Activated CD8-positive, alpha-beta memory T cell treated with anti-CD3 and anti-CD28 coated beads, Interleukin-2, amount 10 ng/mL, durations not matched to agents 7 days and 5 days (primary cell): Measurements from ENCODE around the gene ACER1. TPM values are rescaled to one million over a fixed set of nuclear protein-coding genes. Genes with fewer than 3 reads are reported as not detected.
"Not testable (repeated sequence)": the region's sequence is repeated elsewhere in the genome, so short reads cannot be mapped to it uniquely, and the experiment has no call there.

Source experiments
- ATAC-seq: fragments of 150-1000 bp; cut with Tn5 transposase; one replicate; pipeline ENCODE4 v1.10.0; 2021; ENCODE audit warnings: moderate library complexity
- CTCF ChIA-PET: fragments of 350-600 bp; sonication (Branson Sonifier 250); formaldehyde crosslinking; loops from one replicate; lab custom pipeline; 2021; ENCODE audit warnings: antibody characterized with exemption; lab: Charles Lee
- DNase-seq: peaks from one replicate; pipeline ENCODE4 v3.0.0-alpha.2; 2020
- H3K27ac Mint-ChIP-seq: one replicate; pipeline ENCODE4 v1.8.0; 2021; ENCODE audit warnings: mild to moderate bottlenecking, mixed read lengths
- H3K27me3 Mint-ChIP-seq: one replicate; pipeline ENCODE4 v1.8.0; 2021; ENCODE audit warnings: mixed read lengths
- H3K36me3 Mint-ChIP-seq: one replicate; pipeline ENCODE4 v1.8.0; 2021; ENCODE audit warnings: mild to moderate bottlenecking, mixed read lengths
- H3K4me1 Mint-ChIP-seq: one replicate; pipeline ENCODE4 v1.8.0; 2021; ENCODE audit warnings: mixed read lengths
- H3K4me3 Mint-ChIP-seq: one replicate; pipeline ENCODE4 v1.8.0; 2021; ENCODE audit warnings: mild to moderate bottlenecking, moderate library complexity, mixed read lengths
- H3K9me3 Mint-ChIP-seq: one replicate; pipeline ENCODE4 v1.8.0; 2022; ENCODE audit warnings: low read depth, mixed read lengths
- total RNA-seq, 2 experiments: library from RNA; stranded (reverse); gene quantifications; one replicate each; pipeline ENCODE4 v1.2.3, GENCODE V29; 2021

ACER1 gene
- total RNA-seq, 2 experiments from 2014 or later = 0.26 TPM; not detected in 1

DNA sequence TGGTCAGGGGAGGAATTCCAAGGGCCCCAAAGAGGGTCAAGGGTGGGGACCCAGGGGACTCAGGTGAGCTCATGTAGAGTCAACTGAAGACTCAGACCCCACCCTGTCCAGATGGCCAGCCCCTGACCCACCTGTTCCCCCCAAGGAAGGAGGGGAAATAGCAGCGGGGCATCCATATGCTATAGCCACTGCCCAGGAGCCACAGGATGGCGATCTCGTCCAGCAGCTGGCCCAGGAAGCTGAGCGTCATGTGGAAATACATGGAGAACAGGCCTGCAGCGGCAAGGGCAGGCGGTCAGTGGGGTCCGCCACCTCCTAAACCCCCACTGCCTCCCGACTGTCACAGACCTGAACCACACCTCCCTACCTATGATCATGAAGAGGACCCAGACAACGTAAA lies 21.4 kb downstream of the ACER1 start:
- DNase-seq = no peak

DNA sequence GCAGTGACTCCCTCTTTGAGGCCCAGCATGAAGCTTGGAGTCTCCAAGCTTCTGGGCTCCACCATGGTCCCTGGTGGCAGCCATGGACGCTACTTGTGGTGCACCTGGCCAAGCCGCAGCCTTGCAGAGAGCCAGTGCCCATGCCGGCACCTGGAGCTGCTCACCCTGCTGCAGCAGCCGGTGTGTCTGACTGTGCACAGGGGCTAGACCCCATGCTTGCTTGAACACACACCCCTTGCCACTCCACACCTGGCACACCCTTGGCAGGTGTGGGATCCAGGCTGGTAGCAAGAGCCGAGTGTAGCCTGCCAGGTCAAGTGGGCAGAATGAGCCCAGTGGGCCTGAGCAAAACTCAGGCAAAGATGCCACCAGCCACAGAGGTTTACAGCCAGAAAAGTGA lies 35.0 kb downstream of the ACER1 start:
- peaks cover 5% of the 10 kb centered on the region for H3K9me3 Mint-ChIP-seq
- DNase-seq = no peak
- no peak for ATAC-seq
- H3K27me3 Mint-ChIP-seq = no peaks in the 10 kb centered on the region
- H3K4me1 Mint-ChIP-seq = no peaks in the 10 kb centered on the region
- no peak overlapping the region for H3K4me3 Mint-ChIP-seq
- H3K36me3 Mint-ChIP-seq = no peaks in the 10 kb centered on the region
- H3K27ac Mint-ChIP-seq = no peak overlapping the region
- CTCF ChIA-PET = interaction anchor here (1.0 to 5.6 kb wide), 4 partner anchors 13 to 172 kb away, joined by 3 to 34 read pairs (median 4); no protein-coding TSS in a partner anchor

More for the DNA sequence above, 21.4 kb downstream of the ACER1 start:
- ATAC-seq = no peak
- H3K36me3 Mint-ChIP-seq = no peaks in the 10 kb centered on the region
- H3K4me3 Mint-ChIP-seq = no peak overlapping the region
- no peak overlapping the region for H3K27ac Mint-ChIP-seq
- CTCF ChIA-PET = interaction anchor here (0.9 to 1.0 kb wide), 2 partner anchors 12 to 113 kb away, joined by 3 read pairs; partner anchors contain the start of gene KHSRP
- no peaks in the 10 kb centered on the region for H3K9me3 Mint-ChIP-seq
- H3K27me3 Mint-ChIP-seq = no peaks in the 10 kb centered on the region
- H3K4me1 Mint-ChIP-seq = no peaks in the 10 kb centered on the region

DNA sequence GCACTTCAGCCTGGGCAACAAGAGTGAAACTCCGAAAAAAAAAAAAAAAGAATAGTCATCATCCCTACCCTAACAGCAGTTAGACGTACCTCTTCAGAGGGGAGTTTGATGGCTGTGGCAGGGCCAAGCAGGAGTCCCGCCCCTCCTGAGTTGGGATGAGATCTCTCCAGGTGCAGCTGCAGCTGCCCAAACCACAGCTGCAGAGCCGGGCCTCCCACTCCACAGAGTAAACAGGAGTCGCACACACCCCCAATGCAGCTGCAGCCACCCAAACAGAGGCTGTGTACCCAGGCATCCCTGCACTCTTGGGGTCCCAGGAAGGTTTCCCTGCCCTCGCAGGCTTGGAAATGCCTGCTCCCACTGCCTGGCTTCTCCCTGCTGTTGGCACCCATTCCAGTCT lies 36.2 kb downstream of the ACER1 start:
- CTCF ChIA-PET = interaction anchor here (1.4 to 5.6 kb wide), 2 partner anchors 79 to 171 kb away, joined by 4 to 34 read pairs; no protein-coding TSS in a partner anchor
- Mint-ChIP-seq H3K4me1 (no peaks in the 10 kb centered on the region), H3K9me3 (peaks cover 9% of the 10 kb centered on the region), H3K27me3 (no peaks in the 10 kb centered on the region), H3K36me3 (peaks cover 4% of the 10 kb centered on the region), H3K27ac (no peak overlapping the region), H3K4me3 (no peak overlapping the region)
- DNase-seq = no peak
- ATAC-seq = no peak

DNA sequence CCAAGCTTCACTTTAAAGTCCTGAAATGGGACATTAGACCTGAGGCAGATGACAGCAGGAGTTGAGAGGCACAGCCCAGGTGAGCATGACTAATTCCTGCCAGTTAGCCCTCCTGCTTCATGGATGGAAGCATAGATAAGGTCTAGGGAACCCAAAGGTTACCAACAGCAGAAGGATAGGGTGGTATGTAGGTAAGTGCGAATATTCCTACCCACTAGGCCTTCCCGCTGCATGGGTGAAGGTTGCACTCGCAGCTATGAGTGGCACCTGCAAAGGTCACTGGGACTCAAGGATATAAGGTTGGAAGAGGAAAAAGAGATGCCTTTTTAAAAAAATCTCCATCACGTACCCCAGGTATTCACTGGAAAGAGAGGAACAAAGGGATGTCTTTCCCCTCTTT lies 41.4 kb downstream of the ACER1 start:
- no peak overlapping the region for H3K4me3 Mint-ChIP-seq
- ATAC-seq = no peak
- H3K27ac Mint-ChIP-seq = no peak overlapping the region
- H3K4me1 Mint-ChIP-seq = no peaks in the 10 kb centered on the region
- no peak for DNase-seq
- CTCF ChIA-PET = interaction anchor here (1.0 kb wide), 1 partner anchor 15 kb away, joined by 3 read pairs; no protein-coding TSS in a partner anchor
- no peaks in the 10 kb centered on the region for H3K27me3 Mint-ChIP-seq
- peaks cover 4% of the 10 kb centered on the region for H3K36me3 Mint-ChIP-seq
- H3K9me3 Mint-ChIP-seq = peaks cover 19% of the 10 kb centered on the region

DNA sequence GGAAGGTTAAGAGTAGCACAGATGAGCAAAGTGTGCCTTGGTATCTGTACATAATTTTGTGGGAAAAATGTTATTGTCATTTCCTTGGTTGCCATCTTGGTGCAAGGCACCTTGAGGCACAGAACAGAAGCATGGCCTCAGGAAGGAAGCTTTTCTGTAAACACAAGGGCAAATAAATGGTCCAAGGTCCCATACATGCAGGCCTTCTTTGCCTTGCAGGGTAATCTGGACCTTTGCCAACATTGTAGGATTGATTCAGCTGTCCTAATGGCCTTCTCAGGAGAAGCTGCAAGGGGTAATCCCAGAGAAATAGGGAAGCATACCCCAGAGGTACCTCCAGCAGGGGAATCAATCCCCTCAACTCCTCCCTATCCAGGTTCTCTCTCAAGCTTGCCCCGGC lies 44.7 kb downstream of the ACER1 start:
- H3K4me1 Mint-ChIP-seq = no peaks in the 10 kb centered on the region
- H3K4me3 Mint-ChIP-seq = no peak overlapping the region
- no peak overlapping the region for H3K27ac Mint-ChIP-seq
- no peaks in the 10 kb centered on the region for H3K27me3 Mint-ChIP-seq
- H3K36me3 Mint-ChIP-seq = peaks cover 4% of the 10 kb centered on the region
- CTCF ChIA-PET = interaction anchor here (0.6 to 2.9 kb wide), 2 partner anchors 11 to 12 kb away, joined by 3 to 10 read pairs; no protein-coding TSS in a partner anchor
- DNase-seq (no peak), ATAC-seq (no peak)
- peaks cover 14% of the 10 kb centered on the region for H3K9me3 Mint-ChIP-seq

DNA sequence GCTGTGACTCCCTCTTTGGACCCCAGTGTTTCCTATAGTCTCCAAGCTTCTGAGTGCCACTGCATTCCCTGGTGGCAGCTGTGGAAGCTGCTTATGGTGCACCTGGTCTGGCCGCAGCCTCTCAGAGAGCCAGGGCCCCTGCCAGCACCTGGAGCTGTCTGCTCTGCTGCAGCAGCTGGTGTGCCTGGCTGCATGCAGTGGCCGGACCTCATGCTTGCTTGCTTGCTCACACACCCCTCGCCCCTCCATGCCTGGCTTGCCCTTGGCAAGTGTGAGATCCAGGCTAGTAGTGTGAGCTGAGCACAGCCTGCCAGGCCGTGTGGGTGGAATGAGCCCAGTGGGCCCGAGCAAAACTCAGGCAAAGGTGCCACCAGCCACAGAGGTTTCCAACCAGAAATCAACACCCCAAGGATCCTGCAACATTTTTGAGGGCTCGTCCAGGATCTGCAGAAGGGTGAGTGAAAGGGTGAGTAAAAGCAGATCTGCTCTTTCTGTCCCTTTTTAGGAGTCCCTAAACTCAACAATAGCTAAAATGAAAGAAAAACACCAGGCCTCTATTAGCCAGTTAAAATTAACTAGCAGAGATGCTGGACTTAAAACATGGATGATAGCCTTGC lies 46.0 kb downstream of the ACER1 start:
- Mint-ChIP-seq H3K9me3 (peaks cover 10% of the 10 kb centered on the region), H3K27ac (no peak overlapping the region), H3K27me3 (peaks cover 4% of the 10 kb centered on the region), H3K4me1 (no peaks in the 10 kb centered on the region), H3K4me3 (no peak overlapping the region), H3K36me3 (no peaks in the 10 kb centered on the region)
- ATAC-seq (no peak), DNase-seq (no peak)
- CTCF ChIA-PET = interaction anchor here (0.9 kb wide), 2 partner anchors 10 to 12 kb away, joined by 3 to 5 read pairs; no protein-coding TSS in a partner anchor

DNA sequence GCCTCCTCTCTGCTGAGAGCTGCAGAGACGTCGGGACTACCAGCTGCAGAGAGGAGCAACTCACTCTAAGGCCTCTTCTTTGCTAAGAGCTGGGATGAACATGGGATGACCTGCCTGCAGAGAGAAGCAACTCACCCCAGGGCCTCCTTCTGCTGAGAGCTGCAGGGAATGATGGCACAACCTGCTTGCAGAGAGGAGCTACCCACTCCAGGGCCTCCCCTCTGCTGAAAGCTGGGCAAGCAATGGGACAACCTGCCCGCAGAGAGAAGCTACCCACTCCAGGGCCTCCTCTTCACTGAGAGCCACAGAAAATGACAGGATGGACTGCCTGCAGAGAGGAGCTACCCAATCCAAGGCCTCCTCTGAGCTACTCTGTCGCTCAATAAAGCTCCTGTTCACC lies 46.7 kb downstream of the ACER1 start:
- no peak for DNase-seq
- Mint-ChIP-seq H3K4me1 (no peaks in the 10 kb centered on the region), H3K36me3 (no peaks in the 10 kb centered on the region), H3K4me3 (no peak overlapping the region), H3K27ac (no peak overlapping the region), H3K9me3 (peaks cover 7% of the 10 kb centered on the region), H3K27me3 (peaks cover 7% of the 10 kb centered on the region)
- no peak for ATAC-seq
- CTCF ChIA-PET = interaction anchor here (0.9 kb wide), 2 partner anchors 9 to 13 kb away, joined by 3 to 5 read pairs; no protein-coding TSS in a partner anchor

DNA sequence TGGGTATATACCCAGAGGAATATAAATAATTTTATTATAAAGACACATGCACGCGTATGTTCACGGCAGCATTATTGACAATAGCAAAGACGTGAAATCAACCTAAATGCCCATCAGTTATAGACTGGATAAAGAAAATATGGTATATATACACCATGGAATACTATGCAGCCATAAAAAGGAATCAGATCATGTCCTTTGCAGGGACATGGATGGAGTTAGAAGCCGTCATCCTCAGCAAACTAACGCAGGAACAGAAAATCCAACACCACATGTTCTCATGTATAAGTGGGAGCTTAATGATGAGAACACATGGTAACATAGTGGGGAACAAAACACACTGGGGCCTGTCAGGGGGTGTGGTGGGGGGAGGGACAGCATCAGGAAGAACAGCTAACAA lies 51.0 kb downstream of the ACER1 start:
- H3K9me3 Mint-ChIP-seq, CTCF ChIA-PET, H3K36me3 Mint-ChIP-seq, ATAC-seq, H3K27ac Mint-ChIP-seq, H3K27me3 Mint-ChIP-seq, DNase-seq, H3K4me3 Mint-ChIP-seq: not testable (repeated sequence)
- H3K4me1 Mint-ChIP-seq = peaks cover 20% of the 10 kb centered on the region

DNA sequence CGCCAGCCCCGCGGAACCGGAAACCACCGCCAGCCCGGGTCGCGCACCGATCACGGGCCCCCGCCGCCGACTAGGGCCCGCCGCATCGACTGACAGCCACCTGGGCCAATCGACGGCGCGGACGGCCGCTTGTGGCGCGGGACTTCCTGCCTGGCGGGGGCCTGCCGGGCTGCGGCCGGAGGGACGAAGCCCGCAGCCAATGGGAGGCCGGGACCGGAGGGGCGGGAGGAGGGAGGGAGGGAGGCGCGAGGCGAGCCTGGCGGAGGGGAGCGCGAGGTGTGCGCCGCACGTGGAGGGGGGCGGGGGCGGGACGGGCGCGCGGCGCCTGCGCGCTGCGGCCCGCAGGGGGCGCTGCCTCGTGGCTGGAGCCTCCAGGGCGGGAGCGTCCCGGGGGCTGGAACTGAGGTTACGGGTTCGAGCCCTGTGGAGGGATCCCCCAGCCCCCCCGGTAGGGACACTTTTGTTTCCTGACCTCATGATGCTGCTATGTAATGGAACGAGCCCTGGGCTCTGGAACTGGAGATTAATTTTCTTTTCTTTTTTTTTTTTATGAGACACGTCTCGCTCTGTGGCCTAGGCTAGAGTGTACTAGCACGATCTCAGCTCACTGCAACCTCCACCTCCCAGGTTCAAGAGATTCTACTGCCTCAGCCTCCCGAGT lies 53.4 kb downstream of the ACER1 start, which contains the start of gene MLLT1:
MLLT1 (minus strand) TSS at position 45 of the 661 bp plus-strand sequence. CDS start 191 bp downstream, outside the sequence.
- CTCF ChIA-PET = interaction anchor here (0.7 kb wide), 1 partner anchor 1777 kb away, joined by 3 read pairs; no protein-coding TSS in a partner anchor
- peak; percentile 97 for ATAC-seq

DNA sequence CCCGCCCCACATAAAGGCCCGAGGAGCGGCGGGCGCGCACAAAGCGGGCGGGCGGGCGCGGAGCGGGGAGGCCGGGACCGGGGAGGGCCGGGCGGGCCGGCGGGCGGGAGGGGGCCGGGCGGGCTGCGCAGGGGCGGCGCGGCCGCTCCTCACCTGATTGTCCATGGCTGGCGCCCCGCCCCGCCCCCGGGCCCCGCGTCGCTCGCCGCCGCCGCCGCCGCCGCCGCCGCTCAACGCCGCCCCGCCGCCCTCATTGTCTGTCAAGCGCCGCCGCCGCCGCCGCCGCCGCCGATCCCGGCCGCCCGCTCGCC lies 53.8 kb downstream of the ACER1 start:
- H3K4me3 Mint-ChIP-seq = no peak overlapping the region
- CTCF ChIA-PET = interaction anchor here (1.0 to 1.2 kb wide), 2 partner anchors 61 to 476 kb away, joined by 4 to 5 read pairs; no protein-coding TSS in a partner anchor

More for the DNA sequence above, 53.4 kb downstream of the ACER1 start, which contains the start of gene MLLT1:
- H3K4me3 Mint-ChIP-seq = peak within 1 kb of the TSS; percentile 89
- H3K9me3 Mint-ChIP-seq = no peaks in the 10 kb centered on the region
- H3K27me3 Mint-ChIP-seq = peaks cover 7% of the 10 kb centered on the region
- no peaks in the 10 kb centered on the region for H3K36me3 Mint-ChIP-seq
- peaks cover 29% of the 10 kb centered on the region for H3K4me1 Mint-ChIP-seq
- peak; percentile 97 for DNase-seq
- peak within 1 kb of the TSS; percentile 82 for H3K27ac Mint-ChIP-seq

DNA sequence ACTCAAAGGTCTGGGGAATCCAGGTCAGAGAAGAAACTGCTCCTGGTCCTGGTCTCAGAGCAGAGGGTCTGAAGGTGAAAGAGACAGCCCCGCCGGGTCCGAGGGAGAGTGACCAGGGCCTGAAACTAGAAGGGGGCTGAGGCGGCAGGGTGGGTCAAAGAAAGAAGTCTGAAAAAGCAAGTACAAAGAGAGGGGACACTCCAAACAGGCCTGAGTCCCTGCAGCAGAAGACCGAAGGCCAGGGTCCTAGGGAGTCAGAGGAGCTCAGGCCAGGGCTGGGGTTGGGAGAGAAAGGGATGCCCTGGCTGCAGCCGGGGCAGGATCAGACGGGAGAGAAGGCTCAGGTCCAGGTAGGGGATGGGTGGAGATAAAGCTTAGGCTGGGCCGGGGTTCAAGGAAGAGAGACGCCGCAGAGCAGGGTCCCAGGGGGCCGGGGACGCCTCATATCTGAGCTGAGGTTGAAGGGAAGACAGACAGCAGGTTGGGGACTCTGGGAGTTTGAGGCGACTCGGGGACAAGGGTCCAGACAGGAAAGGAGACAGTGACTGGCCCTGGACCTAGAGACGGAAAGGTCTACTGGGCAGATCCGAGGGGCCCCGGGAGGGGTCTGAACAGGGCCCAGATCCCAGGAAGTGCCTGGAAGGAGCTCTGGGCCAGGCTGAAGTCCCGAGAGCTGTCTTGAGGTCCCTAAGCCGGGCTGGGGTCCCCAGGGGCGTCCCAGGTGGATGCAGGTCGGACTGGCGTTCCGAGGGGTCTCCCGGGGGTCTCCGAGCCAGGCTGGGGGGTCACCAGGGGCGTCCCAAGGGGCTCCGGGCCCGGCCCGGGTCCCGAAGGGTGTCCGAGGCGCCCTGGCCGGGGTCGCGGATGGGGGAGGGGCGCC lies 54.4 kb downstream of the ACER1 start:
- no peaks in the 10 kb centered on the region for H3K9me3 Mint-ChIP-seq
- DNase-seq (no peak), ATAC-seq (no peak)
- peak overlapping the region; percentile 89 for H3K4me3 Mint-ChIP-seq
- CTCF ChIA-PET = interaction anchor here (0.5 to 1.2 kb wide), 5 partner anchors 12 to 475 kb away, joined by 3 to 5 read pairs (median 4); partner anchors contain the start of gene GPR108
- H3K36me3 Mint-ChIP-seq = no peaks in the 10 kb centered on the region
- peak overlapping the region; percentile 82 for H3K27ac Mint-ChIP-seq
- peaks cover 29% of the 10 kb centered on the region for H3K4me1 Mint-ChIP-seq
- H3K27me3 Mint-ChIP-seq = peaks cover 7% of the 10 kb centered on the region

More for the DNA sequence above, 53.8 kb downstream of the ACER1 start:
- Mint-ChIP-seq H3K9me3 (no peaks in the 10 kb centered on the region), H3K27me3 (peaks cover 7% of the 10 kb centered on the region), H3K36me3 (no peaks in the 10 kb centered on the region), H3K4me1 (peaks cover 29% of the 10 kb centered on the region), H3K27ac (no peak overlapping the region)
- ATAC-seq (peak; percentile 64), DNase-seq (no peak)

DNA sequence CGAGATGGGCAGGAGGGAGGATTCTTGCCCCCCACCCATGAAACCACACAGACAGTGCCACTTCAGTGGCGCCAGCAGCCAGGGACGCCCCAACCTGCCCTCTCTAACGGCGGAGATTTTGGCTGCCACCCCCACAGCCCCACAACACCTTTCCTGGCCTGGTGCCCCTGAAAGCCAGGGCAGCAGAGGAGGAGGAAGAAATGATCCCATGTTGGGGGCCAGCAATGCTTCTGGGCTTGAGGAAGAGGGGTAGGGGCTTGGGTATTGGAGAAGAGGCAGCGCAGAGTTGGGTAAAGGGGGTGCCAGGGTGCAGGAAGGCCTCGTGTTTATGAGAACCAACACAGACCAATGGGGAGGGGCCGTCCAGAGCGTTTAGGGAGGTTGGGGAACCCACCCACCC lies 55.4 kb downstream of the ACER1 start:
- DNase-seq = no peak
- no peaks in the 10 kb centered on the region for H3K36me3 Mint-ChIP-seq
- no peaks in the 10 kb centered on the region for H3K9me3 Mint-ChIP-seq
- peaks cover 29% of the 10 kb centered on the region for H3K4me1 Mint-ChIP-seq
- H3K27me3 Mint-ChIP-seq = peaks cover 5% of the 10 kb centered on the region
- ATAC-seq = no peak
- CTCF ChIA-PET = interaction anchor here (0.9 to 1.6 kb wide), 2 partner anchors 9 to 14 kb away, joined by 3 read pairs; no protein-coding TSS in a partner anchor
- peak overlapping the region; percentile 82 for H3K27ac Mint-ChIP-seq
- H3K4me3 Mint-ChIP-seq = peak overlapping the region; percentile 89
